ENCODE results near the gene SLC9A9. TPM values are rescaled to one million over a fixed set of nuclear protein-coding genes. Genes with fewer than 3 reads are reported as not detected.
"Not testable (repeated sequence)": the region's sequence is repeated elsewhere in the genome, so short reads cannot be mapped to it uniquely, and the experiment has no call there.

The SLC9A9 gene
- total RNA-seq, 2 experiments from 2014 or later, result 12.2 TPM

- H3K4me3 Mint-ChIP-seq, result no peak overlapping the region
- ChIA-PET CTCF (interaction anchor here (1.0 kb wide), 1 partner anchor 9 kb away, joined by 4 read pairs; no protein-coding TSS in a partner anchor), POLR2A (interaction anchor here (0.8 kb wide), 1 partner anchor 11 kb away, joined by 3 read pairs; no protein-coding TSS in a partner anchor)
- intact Hi-C loops (cut with DNase I, micrococcal nuclease), result no loop called here
- H3K4me1 Mint-ChIP-seq (ENCODE audit: low read depth), result peaks cover 14% of the 10 kb centered on the region
- no peak for TF ChIP-seq CTCF (IDR thresholded peaks at IDR 0.05)
- peaks cover 4% of the 10 kb centered on the region for H3K36me3 Mint-ChIP-seq (ENCODE audit: low read depth)
- H3K27ac Mint-ChIP-seq, result no peak overlapping the region
- Histone ChIP-seq H3K36me3 (ENCODE audit: insufficient read depth, low read length) (no peaks in the 10 kb centered on the region), H3K4me1 (ENCODE audit: insufficient read depth, low read length) (no peaks in the 10 kb centered on the region), H3K4me3 (ENCODE audit: low read length) (no peak overlapping the region), H3K27me3 (ENCODE audit: control insufficient read depth in 1 of 2, insufficient read depth in 2 of 2, low read length in 2 of 2) (no peaks in the 10 kb centered on the region), H3K27ac (ENCODE audit: low read depth in 1 of 2, low read length in 2 of 2) (no peak overlapping the region), H3K9me3 (ENCODE audit: control insufficient read depth in 1 of 2, insufficient read depth in 1 of 2, low read length in 2 of 2) (no peaks in the 10 kb centered on the region)
- H3K27me3 Mint-ChIP-seq, result no peaks in the 10 kb centered on the region
- H3K9me3 Mint-ChIP-seq, result peaks cover 9% of the 10 kb centered on the region
- DNase-seq (no peak), ATAC-seq (ENCODE audit: poor library complexity) (no peak)
Measured at GRCh38 chr3:143526011-143526545, 322.2 kb downstream of the SLC9A9 start.

DNA sequence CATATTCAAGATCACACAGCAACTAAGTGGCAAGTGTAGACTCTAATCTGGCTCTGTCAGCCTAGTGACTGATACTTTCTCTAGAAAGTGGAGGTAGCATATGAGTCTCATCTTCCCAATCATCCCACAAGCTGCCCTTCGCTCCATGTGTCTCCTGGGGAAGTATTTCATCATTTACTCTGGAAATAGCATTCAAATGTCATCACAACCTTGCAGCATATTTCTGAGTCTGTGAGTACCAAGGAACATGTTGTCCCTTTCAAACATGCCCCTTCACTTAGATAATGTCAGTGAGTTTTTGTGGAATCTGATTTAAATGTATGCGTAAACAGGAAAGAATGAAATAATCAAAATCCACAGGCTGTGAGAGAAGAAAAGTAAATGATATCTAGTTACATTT, 322.9 kb downstream of the SLC9A9 start:
- POLR2A ChIA-PET, result interaction anchor here (0.8 kb wide), 1 partner anchor 11 kb away, joined by 3 read pairs; no protein-coding TSS in a partner anchor
- peaks cover 14% of the 10 kb centered on the region for H3K4me1 Mint-ChIP-seq (ENCODE audit: low read depth)
- H3K4me3 ChIP-seq (ENCODE audit: low read length), result no peak overlapping the region
- TF ChIP-seq CTCF (IDR thresholded peaks at IDR 0.05), result no peak
- peaks cover 9% of the 10 kb centered on the region for H3K9me3 Mint-ChIP-seq
- no peak for ATAC-seq (ENCODE audit: poor library complexity)
- no peak overlapping the region for H3K27ac ChIP-seq (ENCODE audit: low read depth in 1 of 2, low read length in 2 of 2)
- H3K36me3 ChIP-seq (ENCODE audit: insufficient read depth, low read length), result no peaks in the 10 kb centered on the region
- H3K9me3 ChIP-seq (ENCODE audit: control insufficient read depth in 1 of 2, insufficient read depth in 1 of 2, low read length in 2 of 2), result no peaks in the 10 kb centered on the region
- intact Hi-C loops (cut with DNase I, micrococcal nuclease), result no loop called here
- peaks cover 4% of the 10 kb centered on the region for H3K36me3 Mint-ChIP-seq (ENCODE audit: low read depth)
- DNase-seq, result no peak
- CTCF ChIA-PET, result interaction anchor here (1.0 kb wide), 1 partner anchor 10 kb away, joined by 4 read pairs; no protein-coding TSS in a partner anchor
- H3K27me3 ChIP-seq (ENCODE audit: control insufficient read depth in 1 of 2, insufficient read depth in 2 of 2, low read length in 2 of 2), result no peaks in the 10 kb centered on the region
- no peak overlapping the region for H3K4me3 Mint-ChIP-seq
- no peak overlapping the region for H3K27ac Mint-ChIP-seq
- no peaks in the 10 kb centered on the region for H3K4me1 ChIP-seq (ENCODE audit: insufficient read depth, low read length)
- no peaks in the 10 kb centered on the region for H3K27me3 Mint-ChIP-seq

- H3K36me3 ChIP-seq (ENCODE audit: insufficient read depth, low read length), result no peaks in the 10 kb centered on the region
- Mint-ChIP-seq H3K36me3 (ENCODE audit: low read depth) (peaks cover 4% of the 10 kb centered on the region), H3K4me3 (no peak overlapping the region), H3K27ac (no peak overlapping the region), H3K27me3 (no peaks in the 10 kb centered on the region), H3K4me1 (ENCODE audit: low read depth) (no peaks in the 10 kb centered on the region), H3K9me3 (peaks cover 9% of the 10 kb centered on the region)
- no peak overlapping the region for H3K27ac ChIP-seq (ENCODE audit: low read depth in 1 of 2, low read length in 2 of 2)
- POLR2A ChIA-PET, result no interaction called here
- no peaks in the 10 kb centered on the region for H3K27me3 ChIP-seq (ENCODE audit: control insufficient read depth in 1 of 2, insufficient read depth in 2 of 2, low read length in 2 of 2)
- intact Hi-C loops (cut with DNase I, micrococcal nuclease), result no loop called here
- no peak for ATAC-seq (ENCODE audit: poor library complexity)
- H3K9me3 ChIP-seq (ENCODE audit: control insufficient read depth in 1 of 2, insufficient read depth in 1 of 2, low read length in 2 of 2), result no peaks in the 10 kb centered on the region
- TF ChIP-seq CTCF (IDR thresholded peaks at IDR 0.05), result no peak
- H3K4me3 ChIP-seq (ENCODE audit: low read length), result no peak overlapping the region
- CTCF ChIA-PET, result no interaction called here
- no peak for DNase-seq
- H3K4me1 ChIP-seq (ENCODE audit: insufficient read depth, low read length), result no peaks in the 10 kb centered on the region
Measured at GRCh38 chr3:143521803-143522202, 326.5 kb downstream of the SLC9A9 start.

- H3K36me3 ChIP-seq (ENCODE audit: insufficient read depth, low read length); H3K9me3 ChIP-seq (ENCODE audit: control insufficient read depth in 1 of 2, insufficient read depth in 1 of 2, low read length in 2 of 2); H3K27me3 ChIP-seq (ENCODE audit: control insufficient read depth in 1 of 2, insufficient read depth in 2 of 2, low read length in 2 of 2); H3K9me3 Mint-ChIP-seq; intact Hi-C loops (cut with DNase I, micrococcal nuclease); H3K4me1 Mint-ChIP-seq (ENCODE audit: low read depth); H3K4me3 Mint-ChIP-seq; POLR2A ChIA-PET; H3K36me3 Mint-ChIP-seq (ENCODE audit: low read depth); H3K27ac ChIP-seq (ENCODE audit: low read depth in 1 of 2, low read length in 2 of 2); H3K4me1 ChIP-seq (ENCODE audit: insufficient read depth, low read length); CTCF ChIA-PET; ATAC-seq (ENCODE audit: poor library complexity); H3K4me3 ChIP-seq (ENCODE audit: low read length); DNase-seq; H3K27me3 Mint-ChIP-seq; H3K27ac Mint-ChIP-seq: not testable (repeated sequence)
Measured at GRCh38 chr3:143517131-143517530, 331.1 kb downstream of the SLC9A9 start.

All from CD4-positive, alpha-beta T cell (primary cell).